Fibroblast of skin of back (primary cell): ENCODE results near the gene FBXO31. TPM values are rescaled to one million over a fixed set of nuclear protein-coding genes. Genes with fewer than 3 reads are reported as not detected.

Experiments
- DNase-seq: peaks from one replicate; pipeline ENCODE4 v3.0.0-alpha.2; 2013
- polyA plus RNA-seq, 2 experiments: library from polyadenylated mRNA; unstranded; fragments of 120-200 nt; gene quantifications; one replicate each; pipeline ENCODE4 v1.2.1, GENCODE V29; 2013; ENCODE audit not compliant: insufficient read length in 2 of 2

The FBXO31 gene, protein sequence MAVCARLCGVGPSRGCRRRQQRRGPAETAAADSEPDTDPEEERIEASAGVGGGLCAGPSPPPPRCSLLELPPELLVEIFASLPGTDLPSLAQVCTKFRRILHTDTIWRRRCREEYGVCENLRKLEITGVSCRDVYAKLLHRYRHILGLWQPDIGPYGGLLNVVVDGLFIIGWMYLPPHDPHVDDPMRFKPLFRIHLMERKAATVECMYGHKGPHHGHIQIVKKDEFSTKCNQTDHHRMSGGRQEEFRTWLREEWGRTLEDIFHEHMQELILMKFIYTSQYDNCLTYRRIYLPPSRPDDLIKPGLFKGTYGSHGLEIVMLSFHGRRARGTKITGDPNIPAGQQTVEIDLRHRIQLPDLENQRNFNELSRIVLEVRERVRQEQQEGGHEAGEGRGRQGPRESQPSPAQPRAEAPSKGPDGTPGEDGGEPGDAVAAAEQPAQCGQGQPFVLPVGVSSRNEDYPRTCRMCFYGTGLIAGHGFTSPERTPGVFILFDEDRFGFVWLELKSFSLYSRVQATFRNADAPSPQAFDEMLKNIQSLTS
- 27.5 TPM for polyA plus RNA-seq (2013, experiment 1 of 2; ENCODE audit: insufficient read length)
- polyA plus RNA-seq (2013, experiment 2 of 2; ENCODE audit: insufficient read length): 17.3 TPM

DNA sequence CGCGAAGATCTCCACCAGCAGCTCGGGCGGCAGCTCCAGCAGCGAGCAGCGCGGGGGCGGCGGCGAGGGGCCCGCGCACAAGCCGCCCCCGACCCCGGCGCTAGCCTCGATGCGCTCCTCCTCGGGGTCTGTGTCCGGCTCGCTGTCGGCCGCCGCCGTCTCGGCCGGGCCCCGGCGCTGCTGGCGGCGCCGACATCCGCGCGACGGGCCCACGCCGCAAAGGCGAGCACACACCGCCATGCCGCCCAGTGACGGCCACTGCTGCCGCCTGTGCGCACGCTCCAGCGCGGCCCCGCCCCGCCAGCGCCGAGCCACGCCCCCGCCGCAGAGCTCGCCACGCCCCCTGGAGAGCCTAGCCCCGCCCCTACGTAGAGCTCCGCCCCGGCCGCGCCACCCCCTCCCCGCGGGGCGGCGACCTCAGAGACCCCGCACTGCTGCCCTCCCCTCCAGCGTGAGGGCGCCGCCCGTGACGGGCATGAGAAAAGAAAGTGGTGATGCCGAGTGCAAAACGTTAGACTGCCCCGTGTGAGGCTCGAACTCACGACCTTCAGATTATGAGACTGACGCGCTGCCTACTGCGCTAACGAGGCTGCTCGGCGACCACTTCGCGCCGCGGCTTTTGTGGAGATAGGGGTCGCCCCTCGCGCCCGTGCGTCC lies at the start of gene FBXO31:
TSS of gene FBXO31 (minus strand) at position 272 of the 657 bp plus-strand sequence. CDS start at position 240, 32 bp downstream.
- peak; percentile 94 for DNase-seq

DNA sequence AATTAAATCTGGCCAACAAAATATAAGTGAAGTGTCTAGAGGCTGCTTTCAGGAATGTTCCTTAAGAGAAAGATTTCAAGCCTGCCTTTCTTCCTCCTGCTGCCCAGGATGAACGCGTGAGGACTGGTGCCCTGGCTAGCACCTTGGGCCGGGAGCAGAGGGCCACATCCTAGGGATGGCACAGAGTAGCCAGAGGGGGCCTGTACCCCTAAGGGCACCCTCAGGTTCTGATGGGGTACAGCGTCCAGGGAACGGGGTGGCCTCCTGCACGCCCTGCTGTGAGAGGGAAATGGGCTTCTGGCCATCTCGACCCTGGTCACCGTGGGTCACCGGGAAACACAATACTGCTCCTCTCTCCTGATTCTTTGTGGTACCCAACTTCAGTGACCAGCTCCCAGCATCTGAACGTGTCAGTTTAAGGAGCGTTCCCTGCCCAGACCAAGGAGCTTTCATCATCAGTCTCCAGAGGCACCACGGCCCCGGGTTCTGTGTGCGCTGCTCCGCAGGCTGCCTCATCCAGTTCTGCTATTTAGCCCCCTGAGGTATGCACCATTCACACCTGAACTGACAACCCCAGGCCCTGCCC lies 48.8 kb upstream of the FBXO31 start:
- no peak for DNase-seq

DNA sequence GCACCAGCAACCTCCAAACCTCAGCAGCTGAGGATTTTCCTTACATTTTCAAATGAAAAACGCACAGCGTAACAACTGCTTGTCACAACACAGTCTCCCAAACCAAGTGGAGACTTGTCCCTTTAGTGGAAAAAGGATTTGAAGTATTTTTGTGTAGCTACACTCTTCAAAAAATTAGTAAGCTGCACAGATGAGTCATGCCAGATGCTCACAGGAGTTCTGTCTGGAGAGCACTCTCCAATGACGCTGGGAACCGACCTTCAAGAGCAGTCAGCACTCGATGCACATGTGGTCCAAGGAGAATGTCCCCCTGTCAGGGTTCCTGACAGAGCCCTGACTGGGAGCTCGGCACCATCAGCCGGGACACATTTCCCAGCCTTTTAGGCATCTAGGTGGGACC lies 48.4 kb upstream of the FBXO31 start:
- peak; percentile 83 for DNase-seq

DNA sequence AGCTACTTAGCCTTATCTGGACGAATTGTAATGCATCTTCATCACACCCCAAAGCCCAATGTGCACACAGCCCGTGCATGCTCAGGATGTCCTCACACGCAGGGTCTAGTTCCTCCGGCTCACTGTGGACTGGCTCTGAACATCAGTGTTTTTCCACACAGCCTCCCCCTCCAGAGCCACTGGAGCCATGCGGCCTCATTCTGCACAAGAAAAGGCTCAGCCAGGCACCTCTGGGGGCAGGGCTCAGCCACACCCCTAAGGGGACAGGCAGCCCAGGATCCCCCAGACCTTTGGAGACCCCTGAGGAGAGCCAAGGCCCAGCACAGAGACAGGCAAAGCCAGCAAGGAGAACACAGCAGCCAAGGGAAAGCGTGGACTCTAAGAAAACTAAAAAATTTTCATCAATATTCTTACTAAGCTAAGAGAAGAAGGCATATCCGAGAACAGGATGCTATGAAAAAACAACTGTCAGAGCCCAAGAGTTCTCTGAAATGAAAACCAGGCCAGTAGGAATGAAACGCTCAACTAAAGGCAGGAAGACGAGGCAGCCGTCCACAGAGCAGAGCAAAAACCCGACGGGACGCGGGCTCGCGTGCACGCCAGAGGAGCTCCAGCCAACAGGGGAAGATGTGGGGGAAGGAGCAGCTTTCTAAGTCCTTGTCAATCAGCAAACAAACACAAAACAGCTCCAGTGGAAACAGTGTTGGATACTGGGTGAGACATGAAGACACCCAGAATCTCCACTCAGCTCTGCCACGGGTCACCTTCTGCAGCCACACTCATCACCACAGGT lies 43.0 kb upstream of the FBXO31 start:
- no peak for DNase-seq

DNA sequence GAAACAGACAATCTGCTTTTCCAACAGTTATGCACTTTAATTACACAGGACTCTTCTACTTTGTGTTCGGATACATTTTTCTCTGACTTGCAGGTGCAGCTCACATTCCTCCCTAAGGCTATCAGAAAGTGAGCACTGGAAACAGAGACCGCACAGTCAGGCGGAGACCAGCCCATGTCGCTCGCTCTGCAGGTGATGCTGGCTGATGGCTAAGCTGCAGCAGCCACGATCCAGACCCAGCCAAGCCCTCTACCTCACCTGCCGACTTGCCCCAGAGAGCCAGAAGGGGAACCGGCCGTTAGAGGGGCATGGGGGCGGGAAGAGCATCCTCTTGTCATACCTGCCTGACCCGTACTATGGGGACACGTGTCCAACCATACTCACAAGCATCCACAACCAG lies 42.4 kb upstream of the FBXO31 start:
- DNase-seq: no peak

DNA sequence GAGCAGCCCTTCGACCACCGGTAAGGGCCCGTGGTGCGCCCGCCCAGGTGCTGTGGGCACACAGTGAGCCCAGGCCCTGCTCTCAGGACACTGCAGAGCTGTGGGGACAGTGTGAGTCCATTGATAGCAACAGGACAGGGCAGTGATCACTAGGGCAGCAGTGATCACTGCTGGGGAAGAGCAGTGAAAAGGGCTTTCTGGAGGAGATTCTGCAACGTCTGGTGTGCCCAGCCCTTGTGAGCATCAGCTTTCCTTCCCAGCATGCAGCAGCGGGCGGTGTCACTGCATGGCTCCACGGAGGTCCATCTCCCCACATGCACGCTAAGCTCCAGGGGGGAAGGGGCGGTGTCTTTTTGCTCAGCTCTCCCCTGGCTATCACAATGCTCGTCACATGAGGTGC lies 40.7 kb upstream of the FBXO31 start:
- DNase-seq: peak; percentile 13

DNA sequence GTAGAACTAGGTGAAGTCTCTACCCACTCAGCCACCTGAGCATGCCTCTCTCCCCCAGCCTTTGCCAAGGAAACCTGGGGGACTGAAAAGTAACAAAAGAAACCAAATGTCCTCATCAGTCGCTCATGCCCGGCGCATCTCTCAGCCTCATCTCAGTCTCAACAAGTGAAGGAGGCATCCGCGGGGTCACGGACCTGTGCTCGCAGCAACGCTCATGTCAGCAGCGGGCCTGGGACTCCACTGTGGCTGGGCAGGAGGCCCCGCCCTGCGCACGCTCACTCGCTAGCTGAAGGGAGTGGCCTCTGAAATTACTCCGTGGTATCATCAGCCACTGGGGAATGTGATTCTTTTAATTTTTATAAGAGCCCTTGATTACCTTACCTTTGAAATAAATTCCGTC lies 39.9 kb upstream of the FBXO31 start:
- DNase-seq: no peak

DNA sequence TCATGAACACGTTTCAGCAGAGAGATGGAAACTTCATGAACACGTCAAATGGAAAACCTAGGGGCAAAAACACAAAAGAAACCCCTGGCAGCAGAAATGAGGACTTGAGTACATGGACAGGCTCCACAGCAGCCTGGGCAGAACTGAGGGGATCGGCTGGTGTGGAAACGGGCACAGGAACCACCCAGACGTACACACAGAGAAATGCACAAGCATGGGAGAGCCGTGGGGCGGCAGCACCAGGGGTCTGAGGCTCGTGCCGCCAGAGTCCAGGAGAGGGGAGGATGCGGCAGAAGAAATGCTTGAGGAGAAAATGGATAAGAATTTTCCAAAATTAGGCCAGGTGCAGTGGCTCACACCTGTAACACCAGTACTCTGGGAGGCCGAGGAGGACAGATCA lies 38.5 kb upstream of the FBXO31 start:
- DNase-seq: no peak

DNA sequence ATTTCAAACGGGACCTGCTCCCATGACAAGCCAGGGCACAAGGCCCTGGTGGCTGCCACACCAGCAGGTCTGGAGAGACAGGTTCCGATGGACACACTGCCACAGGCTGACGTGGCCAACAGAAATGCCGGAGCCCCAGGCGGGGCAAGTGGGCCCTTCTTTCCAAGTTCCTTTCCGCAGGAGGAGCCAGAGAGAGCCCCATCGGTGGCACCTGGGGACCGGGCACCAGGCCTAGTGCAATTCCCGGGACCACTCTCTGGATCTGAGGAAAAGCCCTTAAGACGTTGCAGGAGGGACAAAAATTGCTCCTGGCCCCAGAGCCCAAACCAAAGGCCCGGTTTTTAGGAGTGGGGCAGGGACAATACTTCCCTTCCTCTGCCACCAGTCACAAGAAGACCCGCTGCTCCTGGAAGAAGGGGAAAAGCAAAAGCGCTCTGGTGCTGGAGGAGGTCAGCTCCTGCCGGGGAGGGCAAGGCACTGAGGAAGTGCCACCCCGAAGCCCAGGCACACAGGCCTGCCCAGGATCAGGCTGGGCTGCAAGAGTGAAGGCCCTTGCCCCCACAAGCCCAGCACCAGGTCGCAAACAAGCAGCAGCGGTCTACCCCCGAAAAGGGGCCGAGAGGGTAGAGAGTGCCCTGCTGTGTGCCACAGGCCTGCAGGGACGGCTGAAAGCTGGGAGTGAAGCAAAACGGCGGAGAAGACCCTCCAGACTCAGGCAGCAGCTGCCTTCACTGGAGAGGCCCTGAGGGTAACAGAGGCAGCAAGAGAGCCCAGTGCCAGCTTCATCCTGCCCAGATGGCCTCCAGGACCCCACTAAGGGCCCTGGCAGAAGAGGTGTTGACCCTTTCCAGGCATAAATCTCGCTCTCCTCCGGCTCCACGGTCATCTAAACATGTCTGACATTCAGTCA lies 37.7 kb upstream of the FBXO31 start:
- no peak for DNase-seq

DNA sequence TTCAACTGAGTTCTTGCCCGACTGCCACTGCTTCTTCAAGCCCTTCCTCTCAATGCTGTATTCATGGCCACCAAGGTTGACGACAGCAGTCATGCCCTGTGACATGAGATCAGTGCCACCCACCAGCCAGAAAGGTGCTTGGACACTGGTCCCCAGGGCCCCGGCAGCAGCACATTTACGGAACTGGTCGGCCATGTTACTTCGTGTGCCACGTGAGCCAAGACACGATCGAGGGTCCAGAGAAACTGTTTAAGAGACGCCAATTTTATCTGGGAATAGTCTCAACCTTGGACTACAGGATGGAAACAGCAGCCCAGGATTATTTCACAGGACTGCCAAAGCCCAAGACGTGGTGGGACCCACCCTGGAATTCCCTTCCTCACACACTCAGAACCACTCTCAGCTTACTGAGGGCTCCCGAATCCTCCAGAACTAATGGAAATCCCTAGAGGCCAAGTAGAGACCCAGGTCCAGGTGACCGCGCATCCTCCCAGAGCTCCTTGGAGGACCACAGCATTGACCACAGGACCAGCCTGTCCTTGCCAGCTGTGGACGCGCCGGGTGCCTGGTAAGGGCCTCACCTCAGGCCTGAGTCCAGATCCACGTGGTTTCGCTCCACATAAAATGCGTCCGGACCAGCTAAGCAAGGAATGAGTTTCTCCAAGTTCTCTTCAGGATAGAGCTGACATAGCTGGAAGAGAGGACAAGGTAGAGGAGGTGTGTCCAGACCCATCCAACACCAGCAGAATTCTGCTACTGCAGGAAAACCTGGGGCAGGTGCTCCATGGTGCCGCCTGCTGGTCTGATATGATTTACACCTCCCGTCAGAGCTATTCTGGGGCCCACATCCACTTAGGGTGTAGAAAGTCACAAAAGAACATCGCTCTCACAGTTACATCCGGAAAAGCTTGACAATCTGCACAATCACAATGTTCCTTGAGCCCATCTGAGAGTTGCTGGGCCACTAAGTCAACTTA lies 36.7 kb upstream of the FBXO31 start:
- no peak for DNase-seq

DNA sequence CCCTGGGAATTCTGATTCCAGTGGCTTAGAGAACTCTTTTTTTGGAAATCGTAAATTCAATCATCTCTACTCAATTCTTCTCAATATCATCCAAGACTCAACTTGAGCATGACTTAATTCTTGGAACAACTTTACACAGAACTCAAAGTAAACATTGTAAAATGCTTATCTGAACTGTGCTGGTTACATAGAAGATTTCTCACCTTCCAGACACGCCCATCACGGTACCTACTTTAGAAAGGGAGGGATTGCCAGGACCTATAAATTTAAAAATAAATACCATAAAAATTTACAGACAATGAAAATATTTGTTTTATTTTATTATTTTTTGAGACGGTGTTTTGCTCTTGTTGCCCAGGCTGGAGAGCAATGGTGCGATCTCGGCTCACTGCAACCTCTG lies 35.1 kb upstream of the FBXO31 start:
- no peak for DNase-seq

DNA sequence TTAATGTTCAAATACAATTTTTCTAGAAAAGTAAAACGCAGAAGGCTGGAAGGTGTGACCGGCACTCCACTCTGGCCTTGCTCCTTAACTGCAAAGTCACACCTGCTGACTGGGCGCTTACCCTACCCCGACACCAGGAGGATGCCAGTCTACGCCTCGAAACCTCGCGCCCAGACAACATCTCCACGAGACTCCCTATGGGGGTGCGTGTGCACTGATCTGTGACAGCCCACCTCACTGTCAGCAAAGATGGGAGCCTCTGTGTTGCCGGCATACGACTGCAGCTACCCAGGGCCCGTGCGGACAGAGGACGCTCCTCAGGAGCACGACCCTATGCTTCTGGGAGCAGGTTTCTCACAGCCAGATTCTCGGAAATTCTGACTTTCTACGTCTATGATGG lies 34.6 kb upstream of the FBXO31 start:
- DNase-seq: no peak

DNA sequence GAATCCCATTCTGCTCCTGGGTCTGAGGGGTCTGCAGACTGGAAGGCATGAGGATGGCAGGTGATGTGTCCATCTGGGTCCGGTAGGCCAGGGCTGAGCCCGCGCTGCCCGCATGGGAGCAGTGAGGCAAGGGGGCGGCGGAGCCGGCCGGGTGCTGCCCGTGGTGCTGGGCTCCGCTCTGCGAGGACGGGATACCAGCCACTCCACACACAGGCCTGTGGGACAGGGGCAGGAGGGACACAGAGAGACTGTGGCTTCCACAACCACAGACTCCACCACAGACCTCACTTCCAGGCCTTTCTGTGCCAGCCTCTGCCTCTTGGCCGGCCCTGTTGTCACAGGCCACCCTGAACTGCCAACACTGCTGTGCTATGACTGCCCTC lies 33.9 kb upstream of the FBXO31 start:
- no peak for DNase-seq

DNA sequence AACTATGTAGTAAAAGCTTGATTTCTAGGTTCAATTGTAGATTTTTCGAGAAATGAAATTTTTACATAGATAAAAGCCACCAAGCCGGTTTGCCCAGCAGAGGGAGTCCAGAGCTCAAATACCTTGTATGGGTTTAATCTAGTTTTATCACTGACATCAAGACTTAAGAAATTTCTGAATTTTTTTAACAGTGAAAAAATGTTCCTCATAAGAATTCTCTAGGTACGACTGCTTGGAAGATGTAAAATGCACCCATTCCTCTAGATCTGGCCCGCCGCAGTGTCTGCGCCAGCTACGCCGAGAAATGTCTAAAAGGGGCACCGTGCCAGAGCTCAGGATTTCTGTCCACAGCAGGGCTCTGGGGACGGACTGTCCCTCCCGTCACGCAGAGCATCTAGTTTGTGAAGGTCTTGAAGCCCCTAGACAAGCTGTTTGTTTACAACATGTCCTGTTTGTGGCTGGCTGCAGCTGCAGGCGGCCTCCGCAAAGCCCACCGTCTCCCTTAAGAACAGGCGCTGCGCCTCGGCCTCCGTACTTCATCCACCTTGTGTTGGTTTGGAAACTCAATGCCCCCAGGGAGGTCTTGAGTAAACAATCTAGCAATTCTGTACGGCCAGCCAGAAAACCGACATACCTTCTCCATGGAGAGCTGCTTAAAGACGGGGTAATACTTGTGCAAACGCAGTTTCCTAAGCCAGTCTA lies 33.4 kb upstream of the FBXO31 start:
- peak; percentile 58 for DNase-seq

DNA sequence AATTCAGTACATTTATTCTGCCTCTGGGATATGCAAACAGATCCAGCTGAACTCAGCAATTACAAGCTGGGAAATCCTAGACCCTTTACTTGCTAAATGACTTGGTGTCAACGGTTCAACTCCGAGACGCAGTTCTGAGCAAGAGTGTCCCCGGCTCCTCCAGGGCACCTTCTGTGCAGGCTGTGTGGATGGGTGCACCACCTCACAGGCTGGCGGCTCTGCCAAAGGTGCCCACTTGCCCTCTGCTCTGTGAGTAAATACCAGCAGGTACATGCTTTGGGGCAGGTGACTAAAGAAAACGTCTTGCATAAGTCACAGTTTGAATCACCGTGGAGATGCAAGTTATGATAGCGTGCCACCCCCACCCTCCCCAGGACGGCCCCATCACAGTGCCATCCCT lies 31.9 kb upstream of the FBXO31 start:
- DNase-seq: no peak

DNA sequence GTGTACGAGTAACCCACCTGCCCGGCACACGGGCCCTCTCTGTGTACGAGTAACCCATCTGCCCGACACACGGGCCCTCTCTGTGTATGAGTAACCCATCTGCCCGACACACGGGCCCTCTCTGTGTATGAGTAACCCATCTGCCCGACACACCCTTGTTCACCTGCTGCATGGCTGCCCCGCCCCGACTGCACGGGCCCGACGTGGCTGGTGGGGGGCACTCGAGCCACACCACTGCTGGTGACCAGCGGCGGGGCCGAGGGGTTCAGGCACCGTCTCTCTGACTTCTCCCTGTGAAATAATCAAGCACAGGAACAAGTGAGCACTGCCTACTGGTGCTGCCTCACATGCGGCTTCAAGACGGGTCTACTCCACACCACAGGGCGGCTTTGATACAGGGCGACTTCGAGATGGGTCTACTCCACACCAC lies 30.7 kb upstream of the FBXO31 start:
- DNase-seq: no peak

DNA sequence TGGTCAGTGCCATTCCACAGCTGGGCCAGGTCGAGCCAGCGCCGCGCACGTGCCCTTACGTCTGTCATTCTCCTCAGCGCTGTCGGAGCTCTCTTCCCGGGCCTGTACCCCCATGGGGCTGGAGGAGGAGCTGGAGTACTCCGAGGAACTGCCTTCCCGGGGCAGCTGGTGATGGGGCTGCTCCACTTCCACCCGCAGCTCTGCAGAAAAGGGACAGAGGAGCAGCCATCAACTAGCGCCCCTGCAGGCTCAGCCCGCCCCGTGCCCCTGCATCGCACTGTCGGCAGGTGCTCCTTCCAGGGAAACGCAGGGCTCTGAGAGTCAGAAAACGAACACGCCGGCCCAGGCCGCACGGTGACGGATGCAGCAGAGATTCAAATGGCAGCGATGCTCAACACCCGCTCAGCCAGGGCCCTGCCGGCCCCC lies 29.4 kb upstream of the FBXO31 start:
- DNase-seq: no peak

DNA sequence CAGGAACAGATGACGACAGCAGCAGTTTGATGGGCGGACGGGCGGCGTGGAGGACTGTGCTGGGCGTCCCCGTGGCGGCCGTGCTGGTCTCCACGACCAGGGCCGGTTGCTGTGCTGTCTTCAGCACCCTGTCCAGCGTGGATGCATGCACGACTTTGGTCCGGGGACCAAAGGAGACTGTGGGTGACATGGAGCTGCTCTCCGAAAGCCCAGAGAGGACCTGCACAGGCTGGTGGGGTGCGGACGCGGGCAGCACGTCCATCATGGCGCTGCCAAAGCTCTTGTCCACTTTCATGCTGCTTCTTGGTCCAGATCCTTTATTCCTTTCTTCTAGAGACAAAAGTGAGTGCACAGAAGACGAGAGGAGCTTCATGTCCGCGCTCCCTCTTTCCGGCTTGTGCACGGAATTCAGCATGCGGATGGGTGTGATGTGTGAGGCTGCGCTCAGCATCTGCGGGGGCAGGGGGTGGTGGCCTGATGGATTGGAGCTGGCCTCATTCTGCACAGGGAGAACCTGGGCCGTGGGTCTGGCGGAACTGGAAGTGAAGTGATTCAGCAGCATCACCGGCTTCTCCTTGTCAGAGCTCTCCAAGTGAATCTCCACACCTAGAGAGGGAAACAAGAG lies 28.9 kb upstream of the FBXO31 start:
- DNase-seq: no peak
